Measurements from ENCODE around the gene RGS12.

DNA sequence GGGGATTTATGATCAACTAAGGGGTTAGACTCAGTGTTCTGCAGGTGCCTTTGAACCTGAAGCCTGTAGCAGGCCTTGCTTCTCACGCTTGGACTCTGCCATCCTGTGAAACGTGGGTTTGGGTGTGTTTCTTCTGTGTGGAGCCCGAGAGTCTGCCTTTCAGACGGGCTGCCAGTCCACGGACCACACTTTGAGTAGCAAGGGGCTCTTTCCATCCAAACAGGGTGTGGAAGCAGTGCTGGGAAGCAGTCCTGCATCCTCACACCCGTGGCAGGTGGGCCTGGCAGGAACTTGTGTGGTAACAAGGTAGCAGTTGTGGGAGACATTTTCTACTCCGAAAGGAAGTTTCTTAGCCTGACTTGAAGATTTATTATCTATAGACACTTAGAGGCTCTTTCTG, 22.7 kb downstream of the RGS12 start:
- TF ChIP-seq POLR2A (IDR thresholded peaks at IDR 0.05; ENCODE audit: low read depth, low read length) = no peak
- TF ChIP-seq POLR2AphosphoS5 (IDR thresholded peaks at IDR 0.05; ENCODE audit: low read depth, low read length) = no peak
- TF ChIP-seq TAF1 (IDR thresholded peaks at IDR 0.05; ENCODE audit: low read depth, low read length) = no peak
- no peak for TF ChIP-seq PAX5 (IDR thresholded peaks at IDR 0.05; ENCODE audit: insufficient read depth, low read length, severe bottlenecking)
- no peak for TF ChIP-seq SPI1 (IDR thresholded peaks at IDR 0.05; ENCODE audit: low read depth, low read length)
